Cardiac fibroblast (primary cell): ENCODE data around the gene MYL9.

Experiments used
- DNase-seq, 2 donors: peaks; one replicate each; pipeline versions ENCODE4 v3.0.0 to v3.0.0-alpha.2; 2010; ENCODE audit warnings: low read depth in 2 of 2
- H3K4me3 ChIP-seq, 2 donors: replicated peaks in 1 of 2; 1 replicate in 1 of 2; 2 replicates in 1 of 2; pipeline ENCODE4 v1.5.1; 2011; ENCODE audit warnings: low read depth in 2 of 2, low read length in 2 of 2, mild to moderate bottlenecking in 2 of 2, moderate library complexity in 1 of 2
- CTCF ChIP-seq: IDR thresholded peaks from one replicate; pipeline ENCODE4 v1.5.1; 2011; ENCODE audit warnings: low read depth, mild to moderate bottlenecking, low read length, inconsistent platforms

MYL9 gene

GRCh38 chr20:36544134-36545018 is 3.1 kb downstream of the MYL9 start:
- DNase-seq, result peak; percentile 68 to 79
- TF ChIP-seq CTCF, result no peak

GRCh38 chr20:36546111-36546736 is 4.9 kb downstream of the MYL9 start:
- no peak for DNase-seq
- H3K4me3 ChIP-seq, result no peak overlapping the region
- TF ChIP-seq CTCF, result no peak

More at GRCh38 chr20:36544134-36545018, 3.1 kb downstream of the MYL9 start:
- H3K4me3 ChIP-seq, result peak overlapping the region in 1 of 2 donors; percentile 97

DNA sequence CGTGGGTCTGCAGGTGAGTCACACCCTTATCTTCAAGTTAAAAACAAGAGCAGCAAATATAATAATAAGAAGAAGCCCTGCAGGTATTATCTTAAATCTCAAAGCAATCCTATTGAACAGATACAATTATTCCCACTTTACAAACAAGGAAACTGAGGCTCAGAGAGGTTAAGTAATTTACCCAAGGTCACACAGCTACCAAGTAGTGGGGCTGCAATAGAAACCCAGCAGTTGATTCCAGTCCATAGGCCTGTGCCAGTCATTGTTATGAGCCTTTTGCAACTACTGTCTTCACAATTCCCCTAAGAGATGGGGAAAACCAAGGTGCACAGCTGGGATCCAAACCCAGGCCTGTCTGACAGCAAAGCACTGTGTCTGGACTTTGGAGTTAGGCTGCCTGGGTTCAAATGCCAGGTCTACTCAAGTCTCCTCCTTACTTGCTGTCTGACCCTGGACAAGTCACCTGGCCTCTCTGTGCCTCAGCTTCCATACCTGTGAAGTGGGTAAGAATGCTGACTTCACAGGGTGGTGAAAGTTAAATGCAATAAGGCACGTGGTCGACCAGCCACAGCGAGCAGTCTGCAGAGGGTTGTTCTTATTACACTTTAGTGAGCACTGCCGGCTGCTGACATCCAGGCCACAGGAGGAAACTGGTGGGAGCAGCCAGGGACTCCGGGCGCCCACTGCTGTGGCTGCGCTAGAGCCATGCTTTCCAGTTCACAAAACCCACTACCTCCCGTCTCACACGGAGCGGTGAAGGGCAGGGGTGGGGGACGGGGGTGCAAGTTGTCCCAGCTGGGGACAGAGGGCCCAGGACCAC is 6.1 kb downstream of the MYL9 start:
- no peak for DNase-seq
- no peak for TF ChIP-seq CTCF
- H3K4me3 ChIP-seq, result no peak overlapping the region

DNA sequence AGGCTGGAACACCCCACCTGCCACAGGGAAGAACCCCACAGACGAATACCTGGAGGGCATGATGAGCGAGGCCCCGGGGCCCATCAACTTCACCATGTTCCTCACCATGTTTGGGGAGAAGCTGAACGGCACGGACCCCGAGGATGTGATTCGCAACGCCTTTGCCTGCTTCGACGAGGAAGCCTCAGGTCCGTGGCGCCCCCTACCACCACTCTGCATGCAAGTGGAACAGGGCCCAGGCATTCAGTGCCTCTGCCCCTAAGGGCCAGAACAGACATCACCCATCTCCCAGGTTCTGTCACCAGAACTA is 6.6 kb downstream of the MYL9 start:
- peak; percentile 13 for TF ChIP-seq CTCF
- no peak overlapping the region for H3K4me3 ChIP-seq
- DNase-seq, result no peak

DNA sequence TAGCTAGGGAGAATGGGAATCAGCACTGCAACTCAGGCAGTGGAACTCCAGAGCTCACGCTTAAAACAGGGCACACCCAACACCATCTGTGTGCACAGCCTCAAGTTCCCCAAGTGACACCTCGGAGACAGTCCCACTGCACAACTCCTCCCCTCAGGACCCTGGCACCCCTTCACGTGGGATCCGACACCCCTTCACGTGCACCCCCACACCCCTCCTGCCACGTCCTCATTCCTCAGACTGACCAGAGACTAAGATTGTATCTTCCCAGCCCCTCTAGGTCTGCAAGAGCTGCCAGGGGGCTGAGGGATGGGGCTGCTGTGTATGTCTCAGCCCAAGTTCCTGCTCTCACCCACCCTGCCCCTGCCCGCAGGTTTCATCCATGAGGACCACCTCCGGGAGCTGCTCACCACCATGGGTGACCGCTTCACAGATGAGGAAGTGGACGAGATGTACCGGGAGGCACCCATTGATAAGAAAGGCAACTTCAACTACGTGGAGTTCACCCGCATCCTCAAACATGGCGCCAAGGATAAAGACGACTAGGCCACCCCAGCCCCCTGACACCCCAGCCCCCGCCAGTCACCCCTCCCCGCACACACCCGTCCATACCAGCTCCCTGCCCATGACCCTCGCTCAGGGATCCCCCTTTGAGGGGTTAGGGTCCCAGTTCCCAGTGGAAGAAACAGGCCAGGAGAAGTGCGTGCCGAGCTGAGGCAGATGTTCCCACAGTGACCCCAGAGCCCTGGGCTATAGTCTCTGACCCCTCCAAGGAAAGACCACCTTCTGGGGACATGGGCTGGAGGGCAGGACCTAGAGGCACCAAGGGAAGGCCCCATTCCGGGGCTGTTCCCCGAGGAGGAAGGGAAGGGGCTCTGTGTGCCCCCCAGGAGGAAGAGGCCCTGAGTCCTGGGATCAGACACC is 7.6 kb downstream of the MYL9 start:
- TF ChIP-seq CTCF, result no peak
- no peak overlapping the region for H3K4me3 ChIP-seq
- DNase-seq, result no peak

- no peak for TF ChIP-seq CTCF
- H3K4me3 ChIP-seq, result no peak overlapping the region
- no peak for DNase-seq
Observed at GRCh38 chr20:36549628-36549941, 8.3 kb downstream of the MYL9 start.
